Esophagus muscularis mucosa (tissue), 4 donors: ENCODE data around the gene BBS9. TPM values are rescaled to one million over a fixed set of nuclear protein-coding genes. Genes with fewer than 3 reads are reported as not detected.

ENCODE experiments used
- DNase-seq: peaks from one replicate; pipeline ENCODE4 v3.0.0-alpha.2; 2017; ENCODE audit errors: extremely low spot score
- H3K27ac ChIP-seq, 4 donors: fragments of 200-600 bp; sonication (generic); replicated peaks in 1 of 4; 1 replicate in 3 of 4; 2 replicates in 1 of 4; pipeline ENCODE4 v1.5.1; 2016 to 2019; ENCODE audit warnings: mild to moderate bottlenecking in 1 of 4
- H3K27me3 ChIP-seq, 4 donors: fragments of 200-600 bp; sonication (generic); one replicate each; pipeline versions ENCODE4 v1.5.1 to v1.6.0; 2016 to 2019
- H3K36me3 ChIP-seq, 4 donors: fragments of 200-600 bp; sonication (generic); one replicate each; pipeline ENCODE4 v1.5.1; 2016 to 2019
- H3K4me1 ChIP-seq, 4 donors: fragments of 200-600 bp; sonication (generic); one replicate each; pipeline ENCODE4 v1.5.1; 2016 to 2019
- H3K4me3 ChIP-seq, 4 donors: fragments of 200-600 bp; sonication (generic); 1 replicate in 2 of 4; 2 replicates in 2 of 4; pipeline ENCODE4 v1.5.1; 2016 to 2019; ENCODE audit warnings: mild to moderate bottlenecking in 4 of 4, moderate library complexity in 1 of 4
- H3K9me3 ChIP-seq, 4 donors: fragments of 200-600 bp; sonication (generic); 1 replicate in 3 of 4; 2 replicates in 1 of 4; pipeline ENCODE4 v1.5.1; 2016 to 2019
- CTCF ChIP-seq, 3 experiments: fragments of 200-600 bp in 2 of 3; fragments of 450-650 bp in 1 of 3; sonication (generic) in 2 of 3; IDR thresholded peaks; one replicate each; pipeline ENCODE4 v1.5.1; 2017 to 2019; ENCODE audit warnings: antibody characterized with exemption in 3 of 3, mild to moderate bottlenecking in 2 of 3, moderate library complexity in 1 of 3
- EP300 ChIP-seq: sonication (generic); formaldehyde crosslinking; IDR thresholded peaks from one replicate; pipeline ENCODE4 v1.6.1; 2017; ENCODE audit warnings: antibody characterized with exemption
- POLR2A ChIP-seq: fragments of 450-650 bp; IDR thresholded peaks from one replicate; pipeline ENCODE4 v1.6.1; 2017; ENCODE audit warnings: antibody characterized with exemption, moderate library complexity, mild to moderate bottlenecking, low read depth
- POLR2AphosphoS5 ChIP-seq, 2 donors: sonication (generic); formaldehyde crosslinking; IDR thresholded peaks; one replicate each; pipeline ENCODE4 v1.6.1; 2017; ENCODE audit warnings: antibody characterized with exemption in 2 of 2
- WGBS: methylation state at CpG from one replicate; pipeline ENCODE4 v1.1.5; 2018; 5-methylcytosine and 5-hydroxymethylcytosine counted together
- intact Hi-C: fragments of 100-400 bp; cut with DNase I; formaldehyde crosslinking; loops from one replicate; pipeline ENCODE4 v1.15.1; 2023
- total RNA-seq, 4 donors: library from RNA; depleted of rRNA; stranded (reverse); fragments of >200 nt; gene quantifications; one replicate each; pipeline versions ENCODE4 v1.1.0 to v1.2.1, GENCODE V29; 2016

The BBS9 gene
- total RNA-seq, 4 donors from 2014 or later = 14.7 to 20.8 (median 16.3) TPM

- no peak for TF ChIP-seq EP300
- no peak for TF ChIP-seq POLR2A
- TF ChIP-seq POLR2AphosphoS5 (IDR thresholded peaks at IDR 0.05) = no peak
- no peak for TF ChIP-seq CTCF (IDR thresholded peaks at IDR 0.05)
- intact Hi-C loops = no loop called here
- Histone ChIP-seq H3K9me3 (no peaks in the 10 kb centered on the region), H3K4me3 (no peak overlapping the region), H3K36me3 (no peaks in the 10 kb centered on the region), H3K27ac (no peak overlapping the region), H3K27me3 (no peaks in the 10 kb centered on the region), H3K4me1 (peaks cover 0 to 13% (median 0%) of the 10 kb centered on the region in 4 donors)
- no peak for DNase-seq
- 56% methylated on average over 3 of the region's 3 CpGs for WGBS
Observed at GRCh38 chr7:33581236-33581635, 451.9 kb downstream of the BBS9 start.

DNA sequence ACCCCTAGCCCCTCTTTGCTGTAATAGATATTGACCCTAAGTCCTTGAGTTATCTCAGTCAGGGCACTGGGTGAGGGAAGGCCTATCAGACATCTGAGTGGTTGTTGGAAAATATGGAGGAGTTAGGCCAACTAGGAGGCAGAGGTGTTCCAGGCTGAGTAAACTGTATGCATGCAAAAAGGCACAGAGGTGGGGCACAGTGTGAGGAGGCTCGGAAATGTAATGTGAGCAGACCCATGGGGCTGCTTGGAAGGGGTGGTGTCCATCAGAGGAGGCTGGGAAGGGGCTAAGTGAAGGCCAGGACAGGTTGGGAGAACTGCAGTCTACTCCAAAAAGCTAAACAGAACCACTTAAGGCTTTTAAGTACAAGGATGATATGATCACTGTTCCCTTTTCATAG is 452.7 kb downstream of the BBS9 start:
- intact Hi-C loops = no loop called here
- Histone ChIP-seq H3K36me3 (no peaks in the 10 kb centered on the region), H3K27me3 (no peaks in the 10 kb centered on the region), H3K27ac (no peak overlapping the region), H3K9me3 (no peaks in the 10 kb centered on the region), H3K4me1 (peaks cover 0 to 13% (median 0%) of the 10 kb centered on the region in 4 donors), H3K4me3 (no peak overlapping the region)
- 100% methylated on average over 1 of the region's 1 CpG for WGBS
- no peak for DNase-seq
- TF ChIP-seq EP300 = no peak
- no peak for TF ChIP-seq POLR2AphosphoS5 (IDR thresholded peaks at IDR 0.05)
- TF ChIP-seq CTCF (IDR thresholded peaks at IDR 0.05) = no peak
- no peak for TF ChIP-seq POLR2A

DNA sequence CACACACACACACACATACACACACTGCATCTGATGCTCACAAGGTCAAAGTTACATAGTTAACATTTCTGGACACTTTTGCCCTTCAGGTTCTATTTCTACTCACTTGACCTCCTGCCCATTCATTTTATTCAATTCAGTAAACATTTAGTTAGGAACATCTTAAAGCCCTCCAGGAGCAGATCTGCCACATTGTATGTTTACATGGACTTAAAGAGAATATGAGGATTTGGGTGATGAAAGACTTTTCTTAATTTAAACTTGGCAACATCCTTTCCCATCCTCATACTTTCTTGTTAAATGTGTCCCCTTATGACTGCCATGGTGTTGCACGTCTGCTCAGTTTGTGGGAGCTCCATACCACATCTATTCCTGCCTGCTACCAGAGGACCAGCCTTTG is 453.2 kb downstream of the BBS9 start:
- TF ChIP-seq CTCF (IDR thresholded peaks at IDR 0.05) = no peak
- TF ChIP-seq EP300 = no peak
- no peak for TF ChIP-seq POLR2A
- TF ChIP-seq POLR2AphosphoS5 (IDR thresholded peaks at IDR 0.05) = no peak
- 88% methylated on average over 1 of the region's 1 CpG for WGBS
- H3K4me1 ChIP-seq = peaks cover 0 to 13% (median 0%) of the 10 kb centered on the region in 4 donors
- no peak for DNase-seq
- intact Hi-C loops = no loop called here
- H3K36me3 ChIP-seq = no peaks in the 10 kb centered on the region
- no peaks in the 10 kb centered on the region for H3K9me3 ChIP-seq
- H3K27me3 ChIP-seq = no peaks in the 10 kb centered on the region
- H3K4me3 ChIP-seq = no peak overlapping the region
- no peak overlapping the region for H3K27ac ChIP-seq

DNA sequence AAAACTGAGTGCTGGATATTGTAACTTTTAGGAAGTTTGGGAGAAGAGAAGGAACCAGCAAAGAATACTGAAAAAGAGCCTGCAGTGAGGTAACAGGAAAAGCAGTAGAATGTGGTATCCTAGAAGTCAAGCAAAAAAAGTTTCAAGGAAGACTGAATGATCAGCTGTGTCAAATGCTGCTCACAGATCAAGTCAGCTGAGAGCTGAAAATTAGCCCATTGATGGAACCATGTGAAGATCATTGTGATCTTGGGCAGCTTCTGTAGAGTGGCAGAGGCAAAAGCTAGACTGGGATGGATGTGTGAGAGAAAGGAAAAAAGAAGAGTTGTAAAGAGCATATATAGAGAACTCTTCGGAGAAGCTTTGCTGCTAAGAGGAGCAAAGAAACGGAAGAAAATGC is 460.5 kb downstream of the BBS9 start:
- intact Hi-C loops = no loop called here
- H3K9me3 ChIP-seq = no peaks in the 10 kb centered on the region

More for the DNA sequence above, 460.5 kb downstream of the BBS9 start:
- WGBS = 96% methylated on average over 2 of the region's 2 CpGs
- no peaks in the 10 kb centered on the region for H3K27me3 ChIP-seq
- H3K4me1 ChIP-seq = peaks cover 0 to 9% (median 2%) of the 10 kb centered on the region in 4 donors
- H3K36me3 ChIP-seq = no peaks in the 10 kb centered on the region
- TF ChIP-seq EP300 = no peak
- TF ChIP-seq POLR2A = no peak
- TF ChIP-seq CTCF (IDR thresholded peaks at IDR 0.05) = no peak
- no peak for TF ChIP-seq POLR2AphosphoS5 (IDR thresholded peaks at IDR 0.05)
- DNase-seq = no peak
- no peak overlapping the region for H3K27ac ChIP-seq
- no peak overlapping the region for H3K4me3 ChIP-seq
